A549 (cell line): Measurements from ENCODE around the gene SART1. TPM values are rescaled to one million over a fixed set of nuclear protein-coding genes. Genes with fewer than 3 reads are reported as not detected.

Experiments
- ATAC-seq, 2 experiments: fragments of 200-7000 bp in 1 of 2; fragments of >200 bp in 1 of 2; cut with Nextera tagmentation in 1 of 2; cut with Tn5 transposase in 1 of 2; 3 replicates each; pipeline versions ENCODE4 v1.8.0 to v1.9.1; 2018 to 2020; ENCODE audit warnings: mild to moderate bottlenecking in 1 of 2, moderate library complexity in 1 of 2
- CTCF ChIA-PET: fragments of 300-600 bp; sonication (Branson Sonifier 250); formaldehyde crosslinking; extraction: SDS; loops from one replicate; lab custom pipeline; 2021; ENCODE audit warnings: antibody characterized with exemption, inconsistent platforms; lab: Yijun Ruan, JAX
- POLR2A ChIA-PET: fragments of 350-600 bp; formaldehyde crosslinking; extraction: SDS; loops from one replicate; lab custom pipeline; 2021; ENCODE audit warnings: antibody characterized with exemption, inconsistent platforms; lab: Yijun Ruan, JAX
- DNase-seq, 2 experiments: peaks; one replicate each; pipeline versions ENCODE4 v3.0.0 to v3.0.0-alpha.2; 2011 to 2016; ENCODE audit warnings: low read depth in 1 of 2, low spot score in 1 of 2
- FAIRE-seq: peaks from 2 replicates; lab custom pipeline; 2011; peaks lifted over from hg19 to GRCh38; lab: Jason Lieb, UNC
- H3K27ac ChIP-seq, 2 experiments: fragments of >200 bp; sonication (Bioruptor Twin); formaldehyde crosslinking; 3 replicates each; pipeline ENCODE4 v1.5.1; 2016 to 2017
- H3K4me1 ChIP-seq: fragments of >200 bp; sonication (Bioruptor Twin); formaldehyde crosslinking; 3 replicates; pipeline ENCODE4 v1.6.1; 2016
- H3K4me2 ChIP-seq: fragments of >200 bp; sonication (Bioruptor Twin); formaldehyde crosslinking; 3 replicates; pipeline ENCODE4 v1.6.1; 2016
- H3K4me3 ChIP-seq: fragments of >200 bp; sonication (Bioruptor Twin); formaldehyde crosslinking; 3 replicates; pipeline ENCODE4 v1.5.1; 2016
- H3K9me3 ChIP-seq: fragments of >200 bp; sonication (Bioruptor Twin); formaldehyde crosslinking; 3 replicates; pipeline ENCODE4 v1.6.1; 2016
- BHLHE40 ChIP-seq: IDR thresholded peaks from 2 replicates; pipeline ENCODE4 v1.6.1; 2012; ENCODE audit warnings: low read depth, low read length, inconsistent platforms
- CBX2 ChIP-seq: fragments of 200-600 bp; sonication (generic); IDR thresholded peaks from 2 replicates; pipeline ENCODE4 v1.6.1; 2016; ENCODE audit warnings: low read depth, mild to moderate bottlenecking, borderline replicate concordance
- CBX8 ChIP-seq: fragments of 200-600 bp; sonication (generic); IDR thresholded peaks from 2 replicates; pipeline ENCODE4 v1.6.1; 2016
- CHD2 ChIP-seq: fragments of 150-350 bp; IDR thresholded peaks from 2 replicates; pipeline ENCODE4 v1.6.1; 2014; ENCODE audit warnings: low read length; ENCODE audit not compliant: partially characterized antibody
- E2F6 ChIP-seq: IDR thresholded peaks from 2 replicates; pipeline ENCODE4 v1.6.1; 2012; ENCODE audit warnings: low read depth, borderline replicate concordance
- EP300 ChIP-seq, 2 experiments: fragments of >200 bp; sonication (Bioruptor Twin); formaldehyde crosslinking; IDR thresholded peaks; 2 replicates in 1 of 2; 3 replicates in 1 of 2; pipeline ENCODE4 v1.6.1; 2016 to 2017
- FOSB ChIP-seq: fragments of 250-450 bp; sonication (Bioruptor Pico); IDR thresholded peaks from 2 replicates; pipeline ENCODE4 v1.5.0; 2020; ENCODE audit warnings: mild to moderate bottlenecking, moderate library complexity
- FOXS1 ChIP-seq: fragments of 250-450 bp; sonication (Bioruptor Pico); IDR thresholded peaks from 2 replicates; pipeline ENCODE4 v1.5.0; 2020; ENCODE audit warnings: mild to moderate bottlenecking, moderate library complexity
- GATA3 ChIP-seq: IDR thresholded peaks from 2 replicates; pipeline ENCODE4 v1.6.1; 2012; ENCODE audit warnings: borderline replicate concordance
- HOXB13 ChIP-seq: fragments of 250-450 bp; sonication (Bioruptor Pico); IDR thresholded peaks from 2 replicates; pipeline ENCODE4 v1.5.0; 2020; ENCODE audit warnings: low read depth, mild to moderate bottlenecking, moderate library complexity
- HOXB5 ChIP-seq: fragments of 250-450 bp; sonication (Bioruptor Pico); IDR thresholded peaks from 2 replicates; pipeline ENCODE4 v1.5.0; 2020; ENCODE audit warnings: mild to moderate bottlenecking, moderate library complexity
- JUN ChIP-seq, 2 experiments: fragments of >200 bp; sonication (Bioruptor Twin); formaldehyde crosslinking; IDR thresholded peaks; 2 replicates in 1 of 2; 3 replicates in 1 of 2; pipeline ENCODE4 v1.6.1; 2016 to 2017
- KDM1A ChIP-seq: fragments of 200-600 bp; sonication (generic); IDR thresholded peaks from 2 replicates; pipeline ENCODE4 v1.6.1; 2016; ENCODE audit warnings: low read depth, mild to moderate bottlenecking
- NPAS2 ChIP-seq: fragments of 250-450 bp; sonication (Bioruptor Pico); IDR thresholded peaks from 2 replicates; pipeline ENCODE4 v1.8.0; 2022; ENCODE audit warnings: mild to moderate bottlenecking, moderate library complexity, borderline replicate concordance
- POLR2A ChIP-seq: IDR thresholded peaks from 2 replicates; pipeline ENCODE4 v1.6.1; 2012; ENCODE audit warnings: mild to moderate bottlenecking, low read length
- RAD21 ChIP-seq, 2 experiments: fragments of >200 bp in 1 of 2; sonication (Bioruptor Twin) in 1 of 2; formaldehyde crosslinking in 1 of 2; IDR thresholded peaks in 1 of 2; conservative IDR thresholded peaks in 1 of 2; 2 replicates in 1 of 2; 3 replicates in 1 of 2; pipeline ENCODE4 v1.6.1; 2012 to 2018; ENCODE audit warnings: inconsistent platforms in 1 of 2
- RNF2 ChIP-seq: fragments of 200-600 bp; sonication (generic); IDR thresholded peaks from 2 replicates; pipeline ENCODE4 v1.6.1; 2016; ENCODE audit warnings: low read depth, mild to moderate bottlenecking, antibody characterized with exemption, moderate library complexity, borderline replicate concordance
- TP53 ChIP-seq: fragments of 250-450 bp; sonication (Bioruptor Pico); IDR thresholded peaks from 2 replicates; pipeline ENCODE4 v1.5.0; 2021; ENCODE audit warnings: mild to moderate bottlenecking, moderate library complexity
- ZFP36 ChIP-seq: fragments of 450-650 bp; IDR thresholded peaks from 2 replicates; pipeline ENCODE4 v1.6.1; 2014; ENCODE audit warnings: borderline replicate concordance; ENCODE audit not compliant: partially characterized antibody
- ZNF302 ChIP-seq: fragments of 250-450 bp; sonication (Bioruptor Pico); IDR thresholded peaks from 2 replicates; pipeline ENCODE4 v1.9.0; 2021; ENCODE audit warnings: inconsistent platforms, mild to moderate bottlenecking, moderate library complexity
- WGBS: methylation state at CpG from one replicate; pipeline ENCODE4 v1.1.6; 2017; ENCODE audit errors: missing lambda C conversion rate; 5-methylcytosine and 5-hydroxymethylcytosine counted together
- polyA plus RNA-seq, 4 experiments: library from polyadenylated mRNA; depleted of rRNA in 3 of 4; stranded (reverse); fragments of >200 nt; fragmentation: RNase III in 1 of 4; extraction: RNeasy Plus Mini Kit Qiagen cat#74134 plus additional on column Dnase treatment in 1 of 4; gene quantifications; 2 replicates in 3 of 4; 3 replicates in 1 of 4; pipeline ENCODE4 v1.2.3, GENCODE V29; 2011 to 2017

Gene SART1
- polyA plus RNA-seq, 2 of the 4 experiments (the other 2 are of a cell fraction), result 22.0 to 53.8 TPM

GRCh38 chr11:65958774-65959420 lies 2.6 kb upstream of the SART1 start:
- ChIA-PET POLR2A (interaction anchor here (1.1 kb wide), 1 partner anchor 68 kb away, joined by 3 read pairs; the partner anchor contains the start of gene CCDC85B), CTCF (interaction anchor here (0.7 to 3.3 kb wide), 5 partner anchors 12 to 74 kb away, joined by 3 to 25 read pairs (median 6); partner anchors contain the start of genes CCDC85B and FIBP)
- DNase-seq, result no peak
- Histone ChIP-seq H3K4me2 (no peak overlapping the region), H3K4me1 (peaks cover 12% of the 10 kb centered on the region; the same call in 2 of the 3 replicates), H3K4me3 (no peak overlapping the region), H3K27ac (no peak overlapping the region), H3K9me3 (no peaks in the 10 kb centered on the region)
- no peak for FAIRE-seq
- TF ChIP-seq CBX8, result no peak
- ATAC-seq, result no peak
- WGBS, result 87% methylated on average over 17 of the region's 17 CpGs

- ChIA-PET POLR2A (interaction anchor here (0.7 kb wide), 1 partner anchor 71 kb away, joined by 3 read pairs; the partner anchor contains the start of gene CCDC85B), CTCF (interaction anchor here (0.6 to 3.3 kb wide), 4 partner anchors 49 to 76 kb away, joined by 3 to 25 read pairs (median 5); partner anchors contain the start of gene FIBP)
- H3K27ac ChIP-seq, result peak overlapping the region; percentile 82 to 99
- H3K4me3 ChIP-seq, result peak overlapping the region; percentile 95
- peaks cover 12% of the 10 kb centered on the region; the same call in 2 of the 3 replicates for H3K4me1 ChIP-seq
- FAIRE-seq (no peak), DNase-seq (no peak), ATAC-seq (peak in 1 of 2 experiments; percentile 37; a peak in 3 of 6 replicates)
- no peaks in the 10 kb centered on the region for H3K9me3 ChIP-seq
- peak overlapping the region; percentile 82 for H3K4me2 ChIP-seq
- WGBS, result 55% methylated on average over 16 of the region's 16 CpGs
- TF ChIP-seq BHLHE40 (no peak), POLR2A (no peak), ZNF302 (no peak), ZFP36 (no peak), FOXS1 (no peak), GATA3 (no peak), FOSB (CRISPR knock-in tag) (no peak), CHD2 (no peak), HOXB5 (no peak), RAD21 (conservative IDR thresholded peaks at IDR 0.05 in 1 of 2, IDR thresholded peaks at IDR 0.05 in 1 of 2) (no peak), JUN (IDR thresholded peaks at IDR 0.05) (no peak), CBX8 (no peak), E2F6 (no peak), RNF2 (no peak), EP300 (IDR thresholded peaks at IDR 0.05) (no peak), HOXB13 (CRISPR knock-in tag) (no peak), KDM1A (no peak)
Measured at GRCh38 chr11:65960824-65961266, 689 bp upstream of the SART1 start.

- Histone ChIP-seq H3K27ac (peak overlapping the region; percentile 82 to 99), H3K4me3 (peak overlapping the region; percentile 95), H3K4me1 (peaks cover 12% of the 10 kb centered on the region; the same call in 2 of the 3 replicates), H3K9me3 (no peaks in the 10 kb centered on the region), H3K4me2 (peak overlapping the region; percentile 97)
- FAIRE-seq (no peak), DNase-seq (no peak), ATAC-seq (peak; percentile 2 to 25; a peak in 3 of 6 replicates)
- ChIA-PET CTCF (interaction anchor here (2.0 to 6.3 kb wide), 2 partner anchors 74 to 78 kb away, joined by 7 to 35 read pairs; partner anchors contain the start of gene FIBP), POLR2A (no interaction called here)
- 4% methylated on average over 8 of the region's 13 CpGs for WGBS
- no peak for TF ChIP-seq NPAS2
- no peak for TF ChIP-seq TP53
- no peak for TF ChIP-seq FOXS1
- no peak for TF ChIP-seq CBX2
- TF ChIP-seq HOXB13 (CRISPR knock-in tag), result no peak
Measured at GRCh38 chr11:65962141-65962564, 619 bp downstream of the SART1 start.
